WTC11 (cell line): ENCODE results near the gene RNF151.

ENCODE experiments used
- SP1 ChIP-seq: sonication (generic); formaldehyde crosslinking; conservative IDR thresholded peaks from 2 replicates; pipeline ENCODE4 v1.8.1; 2022; ENCODE audit warnings: missing genetic modification reagents
- TEAD4 ChIP-seq: sonication (generic); formaldehyde crosslinking; IDR thresholded peaks from 2 replicates; pipeline ENCODE4 v1.8.0; 2022; ENCODE audit warnings: mild to moderate bottlenecking, missing genetic modification reagents
- TP53 ChIP-seq: sonication (generic); formaldehyde crosslinking; IDR thresholded peaks from 2 replicates; pipeline ENCODE4 v1.8.1; 2023; ENCODE audit warnings: mild to moderate bottlenecking, missing genetic modification reagents
- ZNF232 ChIP-seq: sonication (generic); formaldehyde crosslinking; IDR thresholded peaks from 2 replicates; pipeline ENCODE4 v1.8.0; 2022; ENCODE audit warnings: mild to moderate bottlenecking, missing genetic modification reagents
- TF ChIP-seq, protein P1 (sequence below): fragments of 200-600 bp; IDR thresholded peaks from 2 replicates; pipeline ENCODE4 v1.8.0; 2022; ENCODE audit warnings: antibody characterized with exemption
- TF ChIP-seq, protein P2 (sequence below): sonication (generic); formaldehyde crosslinking; IDR thresholded peaks from 2 replicates; pipeline ENCODE4 v1.8.1; 2022; ENCODE audit warnings: mild to moderate bottlenecking, moderate library complexity, missing genetic modification reagents
- TF ChIP-seq, protein P3 (sequence below): sonication (generic); formaldehyde crosslinking; IDR thresholded peaks from 2 replicates; pipeline ENCODE4 v1.8.1; 2023; ENCODE audit warnings: mild to moderate bottlenecking, missing genetic modification reagents, moderate library complexity
- TF ChIP-seq, protein P4 (sequence below): sonication (generic); formaldehyde crosslinking; IDR thresholded peaks from 2 replicates; pipeline ENCODE4 v1.8.1; 2022; ENCODE audit warnings: low read depth, missing genetic modification reagents, borderline replicate concordance
- TF ChIP-seq, protein P5 (sequence below): sonication (generic); formaldehyde crosslinking; conservative IDR thresholded peaks from 2 replicates; pipeline ENCODE4 v1.8.1; 2022; ENCODE audit warnings: mild to moderate bottlenecking, missing genetic modification reagents
- TF ChIP-seq, protein P6 (sequence below): sonication (generic); formaldehyde crosslinking; IDR thresholded peaks from 2 replicates; pipeline ENCODE4 v1.8.1; 2023; ENCODE audit warnings: mild to moderate bottlenecking, missing genetic modification reagents

DNA sequence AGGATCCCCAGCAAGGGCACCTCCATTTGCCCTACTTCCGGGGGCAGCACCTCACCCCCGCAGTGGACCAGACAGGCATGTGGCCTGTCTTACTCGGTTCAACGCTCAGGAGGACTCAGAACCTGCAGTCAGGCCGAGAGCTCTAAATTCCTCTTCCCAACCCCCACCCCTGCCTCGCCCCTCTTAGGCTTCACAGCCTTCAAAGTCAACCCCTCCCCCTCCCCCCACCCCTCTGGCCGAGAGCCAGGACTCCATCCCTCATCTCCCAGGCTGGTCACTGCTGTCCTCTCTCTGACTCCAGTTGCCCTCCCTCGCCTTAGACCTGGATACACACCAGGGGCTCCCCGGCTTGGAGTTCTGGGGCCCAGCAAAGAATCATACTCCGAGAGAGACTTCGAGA, 40.4 kb upstream of the RNF151 start:
- TF ChIP-seq, protein P1, sequence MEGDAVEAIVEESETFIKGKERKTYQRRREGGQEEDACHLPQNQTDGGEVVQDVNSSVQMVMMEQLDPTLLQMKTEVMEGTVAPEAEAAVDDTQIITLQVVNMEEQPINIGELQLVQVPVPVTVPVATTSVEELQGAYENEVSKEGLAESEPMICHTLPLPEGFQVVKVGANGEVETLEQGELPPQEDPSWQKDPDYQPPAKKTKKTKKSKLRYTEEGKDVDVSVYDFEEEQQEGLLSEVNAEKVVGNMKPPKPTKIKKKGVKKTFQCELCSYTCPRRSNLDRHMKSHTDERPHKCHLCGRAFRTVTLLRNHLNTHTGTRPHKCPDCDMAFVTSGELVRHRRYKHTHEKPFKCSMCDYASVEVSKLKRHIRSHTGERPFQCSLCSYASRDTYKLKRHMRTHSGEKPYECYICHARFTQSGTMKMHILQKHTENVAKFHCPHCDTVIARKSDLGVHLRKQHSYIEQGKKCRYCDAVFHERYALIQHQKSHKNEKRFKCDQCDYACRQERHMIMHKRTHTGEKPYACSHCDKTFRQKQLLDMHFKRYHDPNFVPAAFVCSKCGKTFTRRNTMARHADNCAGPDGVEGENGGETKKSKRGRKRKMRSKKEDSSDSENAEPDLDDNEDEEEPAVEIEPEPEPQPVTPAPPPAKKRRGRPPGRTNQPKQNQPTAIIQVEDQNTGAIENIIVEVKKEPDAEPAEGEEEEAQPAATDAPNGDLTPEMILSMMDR: no peak
- TF ChIP-seq TP53 (no peak), ZNF232 (CRISPR knock-in tag) (no peak), TEAD4 (no peak), SP1 (no peak)
- TF ChIP-seq, protein P2, sequence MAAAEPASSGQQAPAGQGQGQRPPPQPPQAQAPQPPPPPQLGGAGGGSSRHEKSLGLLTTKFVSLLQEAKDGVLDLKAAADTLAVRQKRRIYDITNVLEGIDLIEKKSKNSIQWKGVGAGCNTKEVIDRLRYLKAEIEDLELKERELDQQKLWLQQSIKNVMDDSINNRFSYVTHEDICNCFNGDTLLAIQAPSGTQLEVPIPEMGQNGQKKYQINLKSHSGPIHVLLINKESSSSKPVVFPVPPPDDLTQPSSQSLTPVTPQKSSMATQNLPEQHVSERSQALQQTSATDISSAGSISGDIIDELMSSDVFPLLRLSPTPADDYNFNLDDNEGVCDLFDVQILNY (CRISPR knock-in tag): no peak
- TF ChIP-seq, protein P3, sequence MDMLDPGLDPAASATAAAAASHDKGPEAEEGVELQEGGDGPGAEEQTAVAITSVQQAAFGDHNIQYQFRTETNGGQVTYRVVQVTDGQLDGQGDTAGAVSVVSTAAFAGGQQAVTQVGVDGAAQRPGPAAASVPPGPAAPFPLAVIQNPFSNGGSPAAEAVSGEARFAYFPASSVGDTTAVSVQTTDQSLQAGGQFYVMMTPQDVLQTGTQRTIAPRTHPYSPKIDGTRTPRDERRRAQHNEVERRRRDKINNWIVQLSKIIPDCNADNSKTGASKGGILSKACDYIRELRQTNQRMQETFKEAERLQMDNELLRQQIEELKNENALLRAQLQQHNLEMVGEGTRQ (CRISPR knock-in tag): no peak
- TF ChIP-seq, protein P4, sequence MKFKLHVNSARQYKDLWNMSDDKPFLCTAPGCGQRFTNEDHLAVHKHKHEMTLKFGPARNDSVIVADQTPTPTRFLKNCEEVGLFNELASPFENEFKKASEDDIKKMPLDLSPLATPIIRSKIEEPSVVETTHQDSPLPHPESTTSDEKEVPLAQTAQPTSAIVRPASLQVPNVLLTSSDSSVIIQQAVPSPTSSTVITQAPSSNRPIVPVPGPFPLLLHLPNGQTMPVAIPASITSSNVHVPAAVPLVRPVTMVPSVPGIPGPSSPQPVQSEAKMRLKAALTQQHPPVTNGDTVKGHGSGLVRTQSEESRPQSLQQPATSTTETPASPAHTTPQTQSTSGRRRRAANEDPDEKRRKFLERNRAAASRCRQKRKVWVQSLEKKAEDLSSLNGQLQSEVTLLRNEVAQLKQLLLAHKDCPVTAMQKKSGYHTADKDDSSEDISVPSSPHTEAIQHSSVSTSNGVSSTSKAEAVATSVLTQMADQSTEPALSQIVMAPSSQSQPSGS (CRISPR knock-in tag): no peak
- TF ChIP-seq, protein P5, sequence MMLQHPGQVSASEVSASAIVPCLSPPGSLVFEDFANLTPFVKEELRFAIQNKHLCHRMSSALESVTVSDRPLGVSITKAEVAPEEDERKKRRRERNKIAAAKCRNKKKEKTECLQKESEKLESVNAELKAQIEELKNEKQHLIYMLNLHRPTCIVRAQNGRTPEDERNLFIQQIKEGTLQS: no peak
- TF ChIP-seq, protein P6, sequence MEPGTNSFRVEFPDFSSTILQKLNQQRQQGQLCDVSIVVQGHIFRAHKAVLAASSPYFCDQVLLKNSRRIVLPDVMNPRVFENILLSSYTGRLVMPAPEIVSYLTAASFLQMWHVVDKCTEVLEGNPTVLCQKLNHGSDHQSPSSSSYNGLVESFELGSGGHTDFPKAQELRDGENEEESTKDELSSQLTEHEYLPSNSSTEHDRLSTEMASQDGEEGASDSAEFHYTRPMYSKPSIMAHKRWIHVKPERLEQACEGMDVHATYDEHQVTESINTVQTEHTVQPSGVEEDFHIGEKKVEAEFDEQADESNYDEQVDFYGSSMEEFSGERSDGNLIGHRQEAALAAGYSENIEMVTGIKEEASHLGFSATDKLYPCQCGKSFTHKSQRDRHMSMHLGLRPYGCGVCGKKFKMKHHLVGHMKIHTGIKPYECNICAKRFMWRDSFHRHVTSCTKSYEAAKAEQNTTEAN: no peak
